Neutrophil (primary cell): ENCODE results near the gene MEI4.

Experiments used
- H3K27ac ChIP-seq: fragments of 200-600 bp; sonication (generic); 2 replicates; pipeline ENCODE4 v1.5.1; 2016; ENCODE audit warnings: mild to moderate bottlenecking, moderate library complexity
- H3K27me3 ChIP-seq: fragments of 200-600 bp; sonication (generic); 2 replicates; pipeline ENCODE4 v1.6.0; 2016; ENCODE audit warnings: mild to moderate bottlenecking
- H3K36me3 ChIP-seq: fragments of 200-600 bp; sonication (generic); 2 replicates; pipeline ENCODE4 v1.5.1; 2017
- H3K4me1 ChIP-seq, 2 experiments: fragments of 200-600 bp in 1 of 2; sonication (generic) in 1 of 2; 1 replicate in 1 of 2; 2 replicates in 1 of 2; pipeline versions ENCODE4 v1.5.1 to v1.6.1; 2013 to 2016; ENCODE audit warnings: low read depth in 1 of 2, low read length in 1 of 2, mild to moderate bottlenecking in 1 of 2, moderate library complexity in 1 of 2; ENCODE audit not compliant: control insufficient read depth in 1 of 2, insufficient read depth in 1 of 2
- H3K4me3 ChIP-seq, 2 experiments: fragments of 200-600 bp in 1 of 2; sonication (generic) in 1 of 2; 1 replicate in 1 of 2; 2 replicates in 1 of 2; pipeline ENCODE4 v1.5.1; 2013 to 2016; ENCODE audit warnings: low read depth in 1 of 2, low read length in 1 of 2, mild to moderate bottlenecking in 1 of 2, moderate library complexity in 1 of 2
- H3K9me3 ChIP-seq: fragments of 200-600 bp; sonication (generic); 2 replicates; pipeline ENCODE4 v1.5.1; 2016
- TF ChIP-seq, protein P1 (sequence below): fragments of 200-600 bp; sonication (generic); IDR thresholded peaks from 2 replicates; pipeline ENCODE4 v1.5.1; 2016; ENCODE audit warnings: antibody characterized with exemption

The MEI4 gene, protein sequence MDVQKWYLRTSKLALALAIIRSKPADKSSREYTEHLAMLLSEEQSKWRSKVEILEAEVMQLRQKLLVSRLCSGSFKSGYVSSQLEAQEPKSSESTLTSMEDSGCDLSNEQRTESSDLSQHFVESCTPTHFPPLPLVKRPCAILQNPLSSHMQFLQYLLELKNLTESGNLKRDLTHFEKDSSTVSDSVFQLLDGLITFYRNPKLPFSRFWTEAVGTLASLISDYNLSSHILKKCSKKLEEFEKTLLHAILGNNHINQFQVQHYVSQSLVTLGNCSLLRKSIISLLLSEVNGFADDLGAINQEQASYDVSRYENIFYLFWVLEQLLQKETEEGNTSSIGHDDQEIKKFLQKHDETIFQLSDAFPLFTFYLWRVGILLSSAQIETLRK

DNA sequence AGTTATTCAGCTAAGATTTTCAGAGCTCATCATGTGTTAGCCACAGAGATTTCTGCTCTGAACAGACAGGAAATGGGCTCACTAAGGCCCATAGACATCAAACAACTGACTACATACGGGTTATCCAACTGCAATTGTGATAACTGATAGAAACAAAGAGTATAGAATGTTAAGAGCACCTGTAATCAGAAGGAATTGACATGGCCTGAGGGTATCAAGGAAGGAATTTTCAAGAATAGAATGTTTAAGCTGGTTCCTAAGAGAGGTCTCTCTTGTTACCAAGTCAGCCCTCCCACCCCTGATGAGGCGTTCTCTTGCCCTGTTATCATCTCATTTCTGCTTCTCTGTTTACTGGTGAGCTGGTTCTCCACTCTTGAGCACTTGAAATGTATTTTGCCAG is at the start of gene MEI4:
MEI4 (plus strand) TSS at position 301 of the 400 bp plus-strand sequence. CDS start 37,633 bp downstream, outside the sequence.
- TF ChIP-seq, protein P1, sequence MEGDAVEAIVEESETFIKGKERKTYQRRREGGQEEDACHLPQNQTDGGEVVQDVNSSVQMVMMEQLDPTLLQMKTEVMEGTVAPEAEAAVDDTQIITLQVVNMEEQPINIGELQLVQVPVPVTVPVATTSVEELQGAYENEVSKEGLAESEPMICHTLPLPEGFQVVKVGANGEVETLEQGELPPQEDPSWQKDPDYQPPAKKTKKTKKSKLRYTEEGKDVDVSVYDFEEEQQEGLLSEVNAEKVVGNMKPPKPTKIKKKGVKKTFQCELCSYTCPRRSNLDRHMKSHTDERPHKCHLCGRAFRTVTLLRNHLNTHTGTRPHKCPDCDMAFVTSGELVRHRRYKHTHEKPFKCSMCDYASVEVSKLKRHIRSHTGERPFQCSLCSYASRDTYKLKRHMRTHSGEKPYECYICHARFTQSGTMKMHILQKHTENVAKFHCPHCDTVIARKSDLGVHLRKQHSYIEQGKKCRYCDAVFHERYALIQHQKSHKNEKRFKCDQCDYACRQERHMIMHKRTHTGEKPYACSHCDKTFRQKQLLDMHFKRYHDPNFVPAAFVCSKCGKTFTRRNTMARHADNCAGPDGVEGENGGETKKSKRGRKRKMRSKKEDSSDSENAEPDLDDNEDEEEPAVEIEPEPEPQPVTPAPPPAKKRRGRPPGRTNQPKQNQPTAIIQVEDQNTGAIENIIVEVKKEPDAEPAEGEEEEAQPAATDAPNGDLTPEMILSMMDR = no peak
- Histone ChIP-seq H3K36me3 (no peaks in the 10 kb centered on the region), H3K9me3 (no peaks in the 10 kb centered on the region), H3K4me3 (no peak within 1 kb of the TSS), H3K4me1 (peaks cover 0 to 5% of the 10 kb centered on the region in 2 experiments), H3K27me3 (peaks cover 11% of the 10 kb centered on the region), H3K27ac (no peak within 1 kb of the TSS)

DNA sequence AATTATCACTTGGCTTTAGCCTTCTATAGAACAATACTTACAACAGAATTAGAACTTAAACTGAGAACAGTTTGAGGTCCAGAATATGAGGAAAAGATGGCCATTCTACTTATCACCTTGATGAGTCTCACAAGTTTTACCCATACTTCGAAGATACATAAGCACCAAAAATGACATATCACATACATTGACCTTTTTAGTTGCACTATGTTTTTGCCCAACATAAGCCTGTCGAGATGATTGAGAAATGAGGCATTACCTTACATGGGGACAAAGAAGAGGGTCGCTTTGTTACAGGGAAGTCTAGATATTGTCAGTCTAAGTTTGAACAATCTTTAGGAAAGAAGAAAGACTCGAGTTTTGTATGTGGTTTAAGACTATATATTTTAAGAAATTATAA is 48.4 kb upstream of the MEI4 start:
- H3K27me3 ChIP-seq = no peaks in the 10 kb centered on the region
- TF ChIP-seq, protein P1 = no peak
- no peaks in the 10 kb centered on the region for H3K4me1 ChIP-seq
- H3K4me3 ChIP-seq = no peak overlapping the region
- no peak overlapping the region for H3K27ac ChIP-seq
- H3K36me3 ChIP-seq = no peaks in the 10 kb centered on the region
- no peaks in the 10 kb centered on the region for H3K9me3 ChIP-seq

DNA sequence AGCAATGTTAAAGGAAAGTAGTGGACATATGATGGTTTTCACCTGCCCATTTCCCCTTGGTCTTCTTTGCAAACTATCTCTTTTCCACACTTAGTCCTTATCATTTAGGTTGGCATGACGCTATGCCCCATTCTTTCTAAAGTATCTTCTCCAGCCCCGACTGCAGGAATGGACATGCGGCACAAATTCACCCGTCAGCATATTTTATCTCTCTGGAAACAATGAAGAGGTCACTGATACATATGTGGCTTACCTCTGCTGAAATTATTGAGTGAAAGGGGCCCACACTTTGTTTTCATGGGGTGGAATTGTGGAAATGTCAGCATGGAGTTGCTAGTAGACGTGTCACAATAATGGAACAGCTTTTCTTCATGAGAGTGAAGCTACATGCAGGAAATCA is 45.8 kb upstream of the MEI4 start:
- H3K4me1 ChIP-seq = no peaks in the 10 kb centered on the region
- no peaks in the 10 kb centered on the region for H3K27me3 ChIP-seq
- H3K9me3 ChIP-seq = no peaks in the 10 kb centered on the region
- no peak overlapping the region for H3K4me3 ChIP-seq
- no peaks in the 10 kb centered on the region for H3K36me3 ChIP-seq
- TF ChIP-seq, protein P1 = no peak
- no peak overlapping the region for H3K27ac ChIP-seq

DNA sequence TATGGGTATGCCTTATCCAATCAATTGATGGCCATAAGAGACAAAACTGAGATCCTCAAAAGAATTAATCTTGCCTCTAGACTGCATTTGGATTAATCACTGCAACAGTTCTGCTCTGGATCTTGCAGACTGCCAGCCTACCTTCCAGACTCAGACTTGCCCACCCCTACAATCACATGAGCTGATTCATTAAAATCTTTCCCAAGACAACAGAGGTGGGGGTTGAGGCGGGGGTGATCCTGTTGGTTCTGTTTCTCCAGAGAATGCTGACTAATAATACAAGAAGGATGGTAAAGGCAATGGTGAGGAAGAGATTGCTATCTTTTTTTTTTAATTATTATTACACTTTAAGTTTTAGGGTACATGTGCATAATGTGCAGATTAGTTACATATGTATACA is 43.7 kb upstream of the MEI4 start:
- Histone ChIP-seq H3K4me3 (no peak overlapping the region), H3K9me3 (no peaks in the 10 kb centered on the region), H3K36me3 (no peaks in the 10 kb centered on the region), H3K27ac (no peak overlapping the region), H3K4me1 (no peaks in the 10 kb centered on the region), H3K27me3 (no peaks in the 10 kb centered on the region)
- TF ChIP-seq, protein P1 = no peak

DNA sequence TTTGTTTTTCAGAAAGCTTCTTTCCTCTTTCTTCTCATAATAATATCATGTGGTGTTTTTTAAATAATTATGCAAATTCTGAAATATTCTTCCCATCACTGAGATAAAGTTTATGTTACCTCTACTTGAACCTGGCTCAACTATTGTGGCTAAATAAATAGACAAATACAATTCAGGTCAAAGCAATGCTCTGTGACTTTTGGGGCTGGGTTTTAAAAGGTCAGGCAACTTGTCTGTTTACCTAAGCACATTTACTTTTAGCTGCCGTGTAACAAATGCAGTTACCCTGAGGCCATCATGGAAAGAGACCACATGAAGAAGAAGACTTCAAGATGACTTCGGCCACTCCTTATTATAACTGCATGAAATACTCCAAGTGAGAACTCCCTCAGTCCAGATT is 33.7 kb upstream of the MEI4 start:
- H3K27me3 ChIP-seq = no peaks in the 10 kb centered on the region
- no peak overlapping the region for H3K4me3 ChIP-seq
- H3K9me3 ChIP-seq = no peaks in the 10 kb centered on the region
- no peaks in the 10 kb centered on the region for H3K36me3 ChIP-seq
- TF ChIP-seq, protein P1 = no peak
- H3K4me1 ChIP-seq = no peaks in the 10 kb centered on the region
- no peak overlapping the region for H3K27ac ChIP-seq
